Muscle of leg (tissue), 11 donors: Measurements from ENCODE around the gene UBE2Z. TPM values are rescaled to one million over a fixed set of nuclear protein-coding genes. Genes with fewer than 3 reads are reported as not detected.

ENCODE experiments used
- DNase-seq: peaks from one replicate; pipeline ENCODE4 v3.0.0; 2013
- H3K27ac ChIP-seq: one replicate; pipeline ENCODE4 v1.5.1; 2013; ENCODE audit warnings: mild to moderate bottlenecking, low read length, control low read depth
- H3K27me3 ChIP-seq: one replicate; pipeline ENCODE4 v1.6.1; 2013; ENCODE audit warnings: low read length; ENCODE audit not compliant: control insufficient read depth, insufficient read depth
- H3K36me3 ChIP-seq: one replicate; pipeline ENCODE4 v1.6.1; 2013; ENCODE audit warnings: low read length; ENCODE audit not compliant: control insufficient read depth, insufficient read depth
- H3K4me1 ChIP-seq: one replicate; pipeline ENCODE4 v1.6.1; 2013; ENCODE audit warnings: low read length; ENCODE audit not compliant: control insufficient read depth, insufficient read depth
- H3K4me3 ChIP-seq: one replicate; pipeline ENCODE4 v1.5.1; 2013; ENCODE audit warnings: low read length, control low read depth
- H3K9me3 ChIP-seq: replicated peaks from 2 replicates; pipeline ENCODE4 v1.6.1; 2013; ENCODE audit warnings: low read depth, low read length; ENCODE audit not compliant: control insufficient read depth
- WGBS: methylation state at CpG from one replicate; pipeline ENCODE4 v1.1.5; 2013; ENCODE audit warnings: missing lambda C conversion rate; ENCODE audit not compliant: insufficient coverage; 5-methylcytosine and 5-hydroxymethylcytosine counted together
- polyA plus RNA-seq, 8 donors: library from polyadenylated mRNA; unstranded; fragments of 120-200 nt; gene quantifications; one replicate each; pipeline versions ENCODE4 v1.2.1 to v1.2.3, GENCODE V29; 2013; ENCODE audit warnings: inconsistent platforms in 1 of 8, low replicate concordance in 1 of 8; ENCODE audit not compliant: insufficient read length in 8 of 8, insufficient read depth in 1 of 8
- total RNA-seq: library from RNA; stranded (reverse); fragments of 120-200 nt; gene quantifications from one replicate; pipeline ENCODE4 v1.2.4, GENCODE V29; 2013

Gene UBE2Z
- total and polyA plus RNA-seq, 9 donors = 39.3 to 70.7 (median 56.9) TPM

DNA sequence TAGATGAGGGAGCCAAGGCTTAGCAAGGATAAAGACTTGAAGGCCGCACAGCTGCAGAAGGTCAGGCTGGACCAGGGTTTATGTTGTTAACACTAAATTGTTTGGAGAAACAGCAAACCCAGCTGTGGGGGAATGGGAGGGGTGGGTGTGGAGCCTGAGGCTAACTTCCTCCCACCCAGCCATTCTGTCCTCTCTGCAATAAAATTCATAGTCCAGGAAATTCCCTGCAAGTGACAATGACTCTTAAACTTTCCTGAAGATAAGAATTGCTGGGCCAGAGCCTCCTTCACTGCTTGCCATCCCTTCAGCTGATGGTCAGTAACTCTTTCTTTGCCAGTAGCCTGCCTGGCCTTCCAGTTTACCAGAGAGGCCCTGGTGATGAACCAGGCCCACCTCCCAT lies 35.0 kb upstream of the UBE2Z start:
- WGBS = no CpG with 5 or more reads among the region's 1 CpG
- peak; percentile 83 for DNase-seq
- H3K27ac ChIP-seq = peak overlapping the region; percentile 21

DNA sequence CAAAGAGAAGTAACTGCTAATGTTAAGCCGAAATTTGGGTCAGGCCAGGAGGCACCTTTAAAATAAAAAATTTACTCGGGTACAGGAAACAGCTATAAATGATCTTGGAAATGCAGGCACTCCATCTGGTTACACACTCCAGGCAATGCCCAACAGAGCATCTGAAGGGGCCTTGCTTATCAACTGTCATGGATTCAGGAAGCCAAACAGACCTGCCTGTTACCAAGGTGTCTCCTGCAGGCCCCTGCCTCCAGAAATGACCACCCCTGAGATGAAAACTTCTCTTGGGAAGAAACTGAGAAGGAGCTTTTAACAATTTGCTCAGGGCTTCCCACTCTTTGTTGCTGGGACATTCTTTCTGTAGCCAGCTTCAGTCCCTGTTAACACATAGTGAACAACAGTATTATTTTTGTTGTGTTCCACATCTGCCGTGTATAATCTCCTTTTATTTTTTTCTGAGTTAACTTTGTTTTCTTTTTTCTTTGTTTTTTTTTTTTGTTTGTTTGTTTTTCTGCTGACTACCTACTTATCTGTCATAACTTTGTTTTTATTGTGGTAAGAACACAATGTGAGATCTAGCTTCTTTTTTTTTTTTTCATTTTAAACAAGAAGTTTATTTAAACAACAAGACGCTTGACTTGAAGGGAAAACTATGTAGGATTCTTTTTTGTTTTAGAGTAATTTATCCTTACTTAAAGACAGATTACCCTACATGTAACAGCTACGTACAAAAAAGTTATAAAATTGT lies 34.3 kb upstream of the UBE2Z start:
- no peak overlapping the region for H3K4me3 ChIP-seq
- no peaks in the 10 kb centered on the region for H3K36me3 ChIP-seq
- DNase-seq = no peak
- peaks cover 10% of the 10 kb centered on the region for H3K4me1 ChIP-seq
- 0% methylated on average over 1 of the region's 5 CpGs for WGBS
- H3K27me3 ChIP-seq = peaks cover 6% of the 10 kb centered on the region
- no peaks in the 10 kb centered on the region for H3K9me3 ChIP-seq
- peak overlapping the region; percentile 21 for H3K27ac ChIP-seq

More for the DNA sequence above, 35.0 kb upstream of the UBE2Z start:
- Histone ChIP-seq H3K9me3 (no peaks in the 10 kb centered on the region), H3K4me3 (no peak overlapping the region), H3K27me3 (peaks cover 6% of the 10 kb centered on the region), H3K36me3 (no peaks in the 10 kb centered on the region), H3K4me1 (peaks cover 10% of the 10 kb centered on the region)

DNA sequence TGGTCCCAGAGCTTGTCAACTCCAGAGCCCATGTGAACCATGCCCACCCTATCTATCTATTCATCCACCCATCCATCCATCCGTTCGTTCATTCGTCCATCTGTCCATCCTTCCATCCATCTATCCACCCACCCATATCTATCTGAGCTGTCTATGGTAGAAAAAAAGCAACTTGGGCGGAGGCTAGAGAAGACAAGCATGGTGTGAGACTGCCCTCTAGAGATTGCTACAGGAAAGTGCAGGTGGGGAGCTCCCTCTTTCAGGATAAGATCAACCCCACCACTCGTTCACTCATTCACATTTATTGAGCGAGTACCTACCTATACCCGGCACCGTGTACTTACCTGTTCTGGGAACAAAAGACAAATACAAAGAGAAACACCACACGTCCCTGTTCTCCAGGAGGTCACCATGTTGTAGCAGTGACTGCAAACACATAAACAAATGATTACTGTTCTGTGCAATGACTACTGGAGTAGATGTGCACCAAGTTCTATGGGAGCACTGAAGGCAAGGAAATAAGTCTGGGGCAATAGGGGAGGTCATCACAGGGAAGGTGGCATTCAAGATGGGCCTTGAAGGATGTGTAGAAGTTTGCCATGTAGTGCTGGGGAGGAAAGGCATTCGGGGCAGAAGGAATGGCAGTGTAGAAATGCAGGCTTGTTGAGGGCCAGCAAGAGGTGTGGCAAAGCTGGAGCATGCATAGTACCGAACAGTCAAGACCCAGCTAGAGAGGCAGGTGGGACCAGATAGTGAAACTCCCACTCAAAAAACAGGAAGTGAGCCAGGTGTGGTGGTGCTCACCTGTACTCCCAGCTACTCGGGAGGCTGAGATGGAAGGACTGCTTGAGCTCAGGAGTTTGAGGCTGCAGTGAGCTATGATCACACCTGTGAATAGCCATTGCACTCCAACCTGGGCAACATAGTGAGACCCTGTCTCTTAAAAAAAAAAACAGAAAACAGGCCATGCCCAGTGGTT lies 29.0 kb upstream of the UBE2Z start:
- Histone ChIP-seq H3K27me3 (peaks cover 2% of the 10 kb centered on the region), H3K36me3 (no peaks in the 10 kb centered on the region), H3K9me3 (no peaks in the 10 kb centered on the region), H3K27ac (no peak overlapping the region), H3K4me3 (no peak overlapping the region), H3K4me1 (no peaks in the 10 kb centered on the region)
- 22% methylated on average over 3 of the region's 12 CpGs for WGBS
- DNase-seq = peak; percentile 74

DNA sequence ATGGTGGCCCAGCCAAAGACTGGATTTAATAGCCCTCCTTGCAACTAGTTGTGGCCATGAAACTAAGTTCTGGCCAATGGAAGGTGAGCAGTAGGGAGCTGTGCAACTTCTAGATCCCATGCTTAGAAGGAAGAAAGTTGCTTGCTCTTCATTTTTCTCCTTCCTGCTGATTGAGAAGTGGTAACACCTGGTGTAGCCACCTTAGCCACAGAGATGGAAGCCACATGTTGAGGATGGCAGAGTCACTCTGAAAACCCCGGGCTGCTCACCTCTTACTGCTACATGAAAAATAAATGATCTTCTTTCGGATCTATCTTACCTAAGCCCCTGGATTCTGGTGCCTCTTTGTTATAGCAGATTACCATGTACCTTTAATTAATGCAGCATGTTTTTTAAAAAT lies 25.9 kb upstream of the UBE2Z start:
- Histone ChIP-seq H3K27me3 (no peaks in the 10 kb centered on the region), H3K9me3 (no peaks in the 10 kb centered on the region), H3K36me3 (no peaks in the 10 kb centered on the region), H3K4me1 (peaks cover 3% of the 10 kb centered on the region), H3K27ac (no peak overlapping the region), H3K4me3 (no peak overlapping the region)
- no peak for DNase-seq
- no CpG with 5 or more reads among the region's 2 CpGs for WGBS

DNA sequence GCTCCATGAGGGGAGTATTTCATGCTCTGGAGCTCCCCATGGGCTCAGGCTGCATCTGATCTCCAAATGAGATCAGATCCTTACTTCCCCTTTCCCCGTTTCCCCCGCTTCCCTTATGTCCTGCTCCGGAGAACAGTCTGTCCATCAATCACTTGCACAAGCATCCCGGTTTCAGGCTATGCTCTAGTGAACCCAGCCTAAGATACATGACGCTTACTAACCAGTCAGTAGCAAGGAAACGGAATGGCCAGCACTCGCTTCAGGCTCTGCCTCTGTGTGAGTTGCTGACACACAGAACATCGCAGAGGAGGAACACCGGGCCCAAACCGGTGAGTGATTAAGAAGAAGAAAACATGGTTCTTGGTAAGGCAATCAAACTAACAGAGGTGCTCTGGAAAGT lies 25.0 kb upstream of the UBE2Z start:
- no peaks in the 10 kb centered on the region for H3K36me3 ChIP-seq
- WGBS = 78% methylated on average over 8 of the region's 10 CpGs
- H3K4me3 ChIP-seq = no peak overlapping the region
- no peaks in the 10 kb centered on the region for H3K9me3 ChIP-seq
- no peak for DNase-seq
- no peaks in the 10 kb centered on the region for H3K27me3 ChIP-seq
- peaks cover 3% of the 10 kb centered on the region for H3K4me1 ChIP-seq
- no peak overlapping the region for H3K27ac ChIP-seq

DNA sequence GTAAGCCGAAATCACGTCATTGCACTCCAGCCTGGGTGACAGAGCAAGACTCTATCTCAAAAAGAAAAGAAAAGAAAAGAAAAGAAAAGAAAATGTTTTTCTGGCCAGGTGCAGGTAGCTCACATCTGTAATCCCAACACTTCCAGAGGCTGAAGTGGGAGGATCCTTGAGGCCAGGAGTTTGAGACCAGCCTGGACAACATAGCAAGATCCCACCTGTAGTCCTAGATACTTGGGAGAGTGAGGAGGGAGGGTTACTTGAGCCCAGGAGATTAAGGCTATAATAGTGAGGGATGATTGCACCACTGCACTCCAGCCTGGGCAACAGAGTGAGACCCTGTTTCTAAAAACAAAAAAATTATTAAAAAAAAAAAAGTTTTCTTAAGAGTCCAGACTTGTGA lies 18.1 kb upstream of the UBE2Z start:
- Histone ChIP-seq H3K36me3 (peaks cover 13% of the 10 kb centered on the region), H3K4me1 (peaks cover 9% of the 10 kb centered on the region), H3K27me3 (no peaks in the 10 kb centered on the region), H3K4me3 (no peak overlapping the region), H3K27ac (no peak overlapping the region), H3K9me3 (no peaks in the 10 kb centered on the region)
- DNase-seq = no peak
- 90% methylated on average over 2 of the region's 2 CpGs for WGBS

DNA sequence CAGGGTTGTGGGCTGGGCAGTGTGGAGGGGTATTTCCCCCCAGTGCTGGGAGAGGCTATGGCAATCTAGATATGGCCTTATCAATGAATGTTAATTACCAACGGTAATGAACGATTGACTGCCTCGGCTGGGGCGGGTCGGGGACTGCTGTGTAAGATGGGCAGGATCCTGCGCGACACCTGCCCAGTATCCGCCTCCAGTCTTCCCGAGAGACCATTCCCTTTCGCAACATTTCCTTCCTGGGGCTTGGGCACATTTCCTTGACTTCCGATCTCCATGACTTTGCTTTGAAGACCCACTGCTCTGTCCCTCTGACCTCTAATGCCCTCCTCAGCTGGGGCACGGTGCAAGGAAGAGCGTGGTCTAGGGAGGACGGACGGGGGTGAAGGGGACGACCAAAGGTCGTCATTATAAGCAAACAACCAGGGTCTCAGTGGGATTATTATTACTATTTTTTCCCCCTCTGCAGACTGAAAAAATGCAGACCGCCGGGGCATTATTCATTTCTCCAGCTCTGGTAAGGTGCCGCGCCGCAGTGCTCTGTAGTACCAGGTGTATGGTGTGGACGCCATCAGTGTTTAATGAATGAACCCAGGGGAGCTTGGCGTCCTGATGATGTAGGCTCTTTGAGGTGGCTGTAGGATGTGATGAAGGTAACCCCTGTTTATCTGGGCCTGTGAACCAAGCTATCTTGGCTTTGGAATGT lies 15.1 kb upstream of the UBE2Z start:
- Histone ChIP-seq H3K27me3 (no peaks in the 10 kb centered on the region), H3K4me1 (peaks cover 9% of the 10 kb centered on the region), H3K9me3 (no peaks in the 10 kb centered on the region), H3K27ac (peak overlapping the region; percentile 87), H3K36me3 (peaks cover 29% of the 10 kb centered on the region), H3K4me3 (peak overlapping the region; percentile 91)
- 0% methylated on average over 3 of the region's 24 CpGs for WGBS
- DNase-seq = peak; percentile 44

DNA sequence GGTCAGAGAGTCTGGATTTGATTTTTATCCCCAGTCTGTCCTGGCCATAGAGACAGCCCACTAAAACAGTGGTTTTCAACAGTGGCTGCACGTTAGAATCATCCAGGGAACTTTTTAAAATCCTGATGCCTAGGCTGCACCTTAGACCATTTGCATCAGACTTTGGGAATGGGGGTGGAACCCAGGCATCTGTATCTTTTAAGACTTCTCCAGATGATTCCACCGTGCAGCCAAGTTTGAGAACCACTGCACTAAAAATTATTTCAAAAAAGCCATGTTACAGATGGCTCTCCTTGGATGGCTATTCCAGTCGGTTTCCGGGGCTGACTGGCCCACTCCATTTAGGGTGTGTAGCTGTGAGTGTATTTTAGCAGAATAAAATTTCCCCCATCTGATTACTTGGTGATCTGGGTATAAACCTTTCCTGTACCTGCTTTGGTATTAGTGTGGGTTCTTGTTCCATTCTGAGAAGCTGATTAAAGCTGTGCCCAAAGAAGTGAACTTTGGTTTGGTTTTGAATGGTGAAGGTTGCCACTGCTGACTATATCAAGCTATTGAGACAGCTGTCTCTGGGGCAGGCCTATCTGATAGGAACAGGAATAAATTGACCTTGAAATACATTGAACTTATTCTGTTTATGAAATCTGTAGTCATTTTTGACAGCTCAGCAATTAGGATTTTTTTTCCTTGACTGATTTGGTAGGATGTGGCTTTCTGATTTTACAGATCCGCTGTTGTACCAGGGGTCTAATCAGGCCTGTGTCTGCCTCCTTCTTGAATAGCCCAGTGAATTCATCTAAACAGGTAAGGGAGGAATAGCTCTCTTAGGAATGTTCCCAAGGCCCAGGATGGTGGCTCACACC lies 14.3 kb upstream of the UBE2Z start:
- H3K27me3 ChIP-seq = no peaks in the 10 kb centered on the region
- no peak for DNase-seq
- no peak overlapping the region for H3K27ac ChIP-seq
- WGBS = 100% methylated on average over 1 of the region's 5 CpGs
- peaks cover 34% of the 10 kb centered on the region for H3K36me3 ChIP-seq
- H3K4me1 ChIP-seq = peaks cover 9% of the 10 kb centered on the region
- H3K9me3 ChIP-seq = no peaks in the 10 kb centered on the region
- peak overlapping the region; percentile 91 for H3K4me3 ChIP-seq

DNA sequence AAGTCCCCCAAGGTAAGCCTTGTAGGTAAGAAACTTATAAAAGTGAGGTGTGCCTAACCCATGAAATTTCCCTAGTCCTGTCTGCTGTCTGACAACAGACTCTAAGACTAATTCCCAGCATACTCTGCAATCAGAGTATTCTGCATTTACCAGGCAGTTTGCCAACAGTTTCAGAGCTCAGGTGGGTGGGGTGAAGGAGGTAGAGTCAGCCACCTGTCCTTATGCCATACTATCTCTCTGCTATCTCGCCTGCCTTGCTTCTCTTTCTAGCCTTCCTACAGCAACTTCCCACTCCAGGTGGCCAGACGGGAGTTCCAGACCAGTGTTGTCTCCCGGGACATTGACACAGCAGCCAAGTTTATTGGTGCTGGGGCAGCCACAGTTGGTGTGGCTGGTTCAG lies 13.3 kb upstream of the UBE2Z start:
- Histone ChIP-seq H3K27ac (no peak overlapping the region), H3K36me3 (peaks cover 34% of the 10 kb centered on the region), H3K4me3 (no peak overlapping the region), H3K27me3 (no peaks in the 10 kb centered on the region), H3K4me1 (peaks cover 9% of the 10 kb centered on the region), H3K9me3 (no peaks in the 10 kb centered on the region)
- no CpG with 5 or more reads among the region's 3 CpGs for WGBS
- no peak for DNase-seq
